ENCODE measurements around the gene NACC1. TPM values are rescaled to one million over a fixed set of nuclear protein-coding genes. Genes with fewer than 3 reads are reported as not detected.

Gene NACC1
- total and polyA plus RNA-seq, 2 experiments from 2014 or later = 12.4 to 260 TPM

DNA sequence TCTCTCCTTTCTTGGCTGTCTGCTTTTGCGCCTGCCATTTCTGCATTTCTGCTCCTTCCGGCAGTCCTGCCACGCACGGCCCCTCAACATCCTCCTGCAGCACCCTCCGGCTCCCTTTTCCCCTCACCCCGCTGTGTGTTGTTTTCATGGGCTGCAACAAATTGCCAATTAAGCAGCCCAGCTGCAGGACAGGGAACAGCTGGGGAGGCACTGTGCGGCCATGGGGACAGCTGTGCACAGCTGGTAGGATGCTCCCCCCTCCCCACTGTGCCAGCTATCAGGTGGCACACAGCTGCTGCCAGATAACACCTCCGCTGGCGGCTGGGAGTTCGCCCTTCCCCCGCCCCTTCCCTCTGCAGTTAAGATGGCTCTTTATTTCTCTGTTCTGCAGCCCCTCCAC lies 40.8 kb upstream of the NACC1 start:
- Histone ChIP-seq H3K4me3 (0 out of 2 replicates have a peak overlapping the region, but pooled peaks have one; percentile 20), H3K4me1 (ENCODE audit: insufficient read depth) (peaks cover 27% of the 10 kb centered on the region), H3K9me2 (ENCODE audit: insufficient read depth) (no peaks in the 10 kb centered on the region), H3K79me2 (replicated peaks; ENCODE audit: insufficient read depth) (no peaks in the 10 kb centered on the region), H3K4me2 (peak overlapping the region; percentile 72), H4K20me1 (replicated peaks; ENCODE audit: insufficient read depth) (no peaks in the 10 kb centered on the region), H3K27ac (ENCODE audit: low read depth) (no peak overlapping the region), H2AFZ (peak overlapping the region; percentile 80; the same call in 1 of the 2 replicates), H3K27me3 (ENCODE audit: insufficient read depth) (peaks cover 8% of the 10 kb centered on the region; the same call in 1 of the 2 replicates), H3F3A (replicated peaks; ENCODE audit: low read depth) (no peaks in the 10 kb centered on the region), H3K36me3 (ENCODE audit: insufficient read depth) (no peaks in the 10 kb centered on the region)
- H3K36me3 Mint-ChIP-seq (ENCODE audit: low read depth) = no peaks in the 10 kb centered on the region
- H3K4me3 Mint-ChIP-seq = peak overlapping the region; percentile 43
- no peak overlapping the region for H3K27ac Mint-ChIP-seq
- peak; percentile 19 for DNase-seq (ENCODE audit: low spot score)
- H3K9me3 Mint-ChIP-seq = no peaks in the 10 kb centered on the region
- peaks cover 34% of the 10 kb centered on the region for H3K27me3 Mint-ChIP-seq (ENCODE audit: insufficient read depth, low read depth, poor library complexity)
- ATAC-seq = no peak; the same call in 2 of the 3 replicates
- H3K4me1 Mint-ChIP-seq = peaks cover 27% of the 10 kb centered on the region
- no peak for TF ChIP-seq CREB1 (CRISPR knock-in tag; IDR thresholded peaks at IDR 0.05; ENCODE audit: low read depth)
- TF ChIP-seq EZH2phosphoT487 (IDR thresholded peaks at IDR 0.05; ENCODE audit: unreplicated experiment) = no peak
- no peak for TF ChIP-seq JUNB (IDR thresholded peaks at IDR 0.05; ENCODE audit: unreplicated experiment)
- TF ChIP-seq, protein P1, sequence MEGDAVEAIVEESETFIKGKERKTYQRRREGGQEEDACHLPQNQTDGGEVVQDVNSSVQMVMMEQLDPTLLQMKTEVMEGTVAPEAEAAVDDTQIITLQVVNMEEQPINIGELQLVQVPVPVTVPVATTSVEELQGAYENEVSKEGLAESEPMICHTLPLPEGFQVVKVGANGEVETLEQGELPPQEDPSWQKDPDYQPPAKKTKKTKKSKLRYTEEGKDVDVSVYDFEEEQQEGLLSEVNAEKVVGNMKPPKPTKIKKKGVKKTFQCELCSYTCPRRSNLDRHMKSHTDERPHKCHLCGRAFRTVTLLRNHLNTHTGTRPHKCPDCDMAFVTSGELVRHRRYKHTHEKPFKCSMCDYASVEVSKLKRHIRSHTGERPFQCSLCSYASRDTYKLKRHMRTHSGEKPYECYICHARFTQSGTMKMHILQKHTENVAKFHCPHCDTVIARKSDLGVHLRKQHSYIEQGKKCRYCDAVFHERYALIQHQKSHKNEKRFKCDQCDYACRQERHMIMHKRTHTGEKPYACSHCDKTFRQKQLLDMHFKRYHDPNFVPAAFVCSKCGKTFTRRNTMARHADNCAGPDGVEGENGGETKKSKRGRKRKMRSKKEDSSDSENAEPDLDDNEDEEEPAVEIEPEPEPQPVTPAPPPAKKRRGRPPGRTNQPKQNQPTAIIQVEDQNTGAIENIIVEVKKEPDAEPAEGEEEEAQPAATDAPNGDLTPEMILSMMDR (conservative IDR thresholded peaks at IDR 0.05; ENCODE audit: low read depth in 2 of 2) = no peak
- TF ChIP-seq POLR2AphosphoS5 (IDR thresholded peaks at IDR 0.05; ENCODE audit: low read depth) = no peak
- TF ChIP-seq, protein P2, sequence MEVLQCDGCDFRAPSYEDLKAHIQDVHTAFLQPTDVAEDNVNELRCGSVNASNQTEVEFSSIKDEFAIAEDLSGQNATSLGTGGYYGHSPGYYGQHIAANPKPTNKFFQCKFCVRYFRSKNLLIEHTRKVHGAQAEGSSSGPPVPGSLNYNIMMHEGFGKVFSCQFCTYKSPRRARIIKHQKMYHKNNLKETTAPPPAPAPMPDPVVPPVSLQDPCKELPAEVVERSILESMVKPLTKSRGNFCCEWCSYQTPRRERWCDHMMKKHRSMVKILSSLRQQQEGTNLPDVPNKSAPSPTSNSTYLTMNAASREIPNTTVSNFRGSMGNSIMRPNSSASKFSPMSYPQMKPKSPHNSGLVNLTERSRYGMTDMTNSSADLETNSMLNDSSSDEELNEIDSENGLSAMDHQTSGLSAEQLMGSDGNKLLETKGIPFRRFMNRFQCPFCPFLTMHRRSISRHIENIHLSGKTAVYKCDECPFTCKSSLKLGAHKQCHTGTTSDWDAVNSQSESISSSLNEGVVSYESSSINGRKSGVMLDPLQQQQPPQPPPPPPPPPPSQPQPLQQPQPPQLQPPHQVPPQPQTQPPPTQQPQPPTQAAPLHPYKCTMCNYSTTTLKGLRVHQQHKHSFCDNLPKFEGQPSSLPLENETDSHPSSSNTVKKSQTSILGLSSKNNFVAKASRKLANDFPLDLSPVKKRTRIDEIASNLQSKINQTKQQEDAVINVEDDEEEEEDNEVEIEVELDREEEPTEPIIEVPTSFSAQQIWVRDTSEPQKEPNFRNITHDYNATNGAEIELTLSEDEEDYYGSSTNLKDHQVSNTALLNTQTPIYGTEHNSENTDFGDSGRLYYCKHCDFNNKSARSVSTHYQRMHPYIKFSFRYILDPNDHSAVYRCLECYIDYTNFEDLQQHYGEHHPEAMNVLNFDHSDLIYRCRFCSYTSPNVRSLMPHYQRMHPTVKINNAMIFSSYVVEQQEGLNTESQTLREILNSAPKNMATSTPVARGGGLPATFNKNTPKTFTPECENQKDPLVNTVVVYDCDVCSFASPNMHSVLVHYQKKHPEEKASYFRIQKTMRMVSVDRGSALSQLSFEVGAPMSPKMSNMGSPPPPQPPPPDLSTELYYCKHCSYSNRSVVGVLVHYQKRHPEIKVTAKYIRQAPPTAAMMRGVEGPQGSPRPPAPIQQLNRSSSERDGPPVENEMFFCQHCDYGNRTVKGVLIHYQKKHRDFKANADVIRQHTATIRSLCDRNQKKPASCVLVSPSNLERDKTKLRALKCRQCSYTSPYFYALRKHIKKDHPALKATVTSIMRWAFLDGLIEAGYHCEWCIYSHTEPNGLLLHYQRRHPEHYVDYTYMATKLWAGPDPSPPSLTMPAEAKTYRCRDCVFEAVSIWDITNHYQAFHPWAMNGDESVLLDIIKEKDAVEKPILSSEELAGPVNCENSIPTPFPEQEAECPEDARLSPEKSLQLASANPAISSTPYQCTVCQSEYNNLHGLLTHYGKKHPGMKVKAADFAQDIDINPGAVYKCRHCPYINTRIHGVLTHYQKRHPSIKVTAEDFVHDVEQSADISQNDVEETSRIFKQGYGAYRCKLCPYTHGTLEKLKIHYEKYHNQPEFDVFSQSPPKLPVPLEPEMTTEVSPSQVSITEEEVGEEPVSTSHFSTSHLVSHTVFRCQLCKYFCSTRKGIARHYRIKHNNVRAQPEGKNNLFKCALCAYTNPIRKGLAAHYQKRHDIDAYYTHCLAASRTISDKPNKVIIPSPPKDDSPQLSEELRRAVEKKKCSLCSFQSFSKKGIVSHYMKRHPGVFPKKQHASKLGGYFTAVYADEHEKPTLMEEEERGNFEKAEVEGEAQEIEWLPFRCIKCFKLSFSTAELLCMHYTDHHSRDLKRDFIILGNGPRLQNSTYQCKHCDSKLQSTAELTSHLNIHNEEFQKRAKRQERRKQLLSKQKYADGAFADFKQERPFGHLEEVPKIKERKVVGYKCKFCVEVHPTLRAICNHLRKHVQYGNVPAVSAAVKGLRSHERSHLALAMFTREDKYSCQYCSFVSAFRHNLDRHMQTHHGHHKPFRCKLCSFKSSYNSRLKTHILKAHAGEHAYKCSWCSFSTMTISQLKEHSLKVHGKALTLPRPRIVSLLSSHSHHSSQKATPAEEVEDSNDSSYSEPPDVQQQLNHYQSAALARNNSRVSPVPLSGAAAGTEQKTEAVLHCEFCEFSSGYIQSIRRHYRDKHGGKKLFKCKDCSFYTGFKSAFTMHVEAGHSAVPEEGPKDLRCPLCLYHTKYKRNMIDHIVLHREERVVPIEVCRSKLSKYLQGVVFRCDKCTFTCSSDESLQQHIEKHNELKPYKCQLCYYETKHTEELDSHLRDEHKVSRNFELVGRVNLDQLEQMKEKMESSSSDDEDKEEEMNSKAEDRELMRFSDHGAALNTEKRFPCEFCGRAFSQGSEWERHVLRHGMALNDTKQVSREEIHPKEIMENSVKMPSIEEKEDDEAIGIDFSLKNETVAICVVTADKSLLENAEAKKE (CRISPR knock-in tag; IDR thresholded peaks at IDR 0.05) = no peak
- TF ChIP-seq EZH2 (IDR thresholded peaks at IDR 0.05; ENCODE audit: low read depth, unreplicated experiment) = no peak
- no peak for TF ChIP-seq ZNF114 (CRISPR knock-in tag; IDR thresholded peaks at IDR 0.05)
- no peak for TF ChIP-seq NANOG (IDR thresholded peaks at IDR 0.05; ENCODE audit: borderline replicate concordance)
- TF ChIP-seq, protein P3, sequence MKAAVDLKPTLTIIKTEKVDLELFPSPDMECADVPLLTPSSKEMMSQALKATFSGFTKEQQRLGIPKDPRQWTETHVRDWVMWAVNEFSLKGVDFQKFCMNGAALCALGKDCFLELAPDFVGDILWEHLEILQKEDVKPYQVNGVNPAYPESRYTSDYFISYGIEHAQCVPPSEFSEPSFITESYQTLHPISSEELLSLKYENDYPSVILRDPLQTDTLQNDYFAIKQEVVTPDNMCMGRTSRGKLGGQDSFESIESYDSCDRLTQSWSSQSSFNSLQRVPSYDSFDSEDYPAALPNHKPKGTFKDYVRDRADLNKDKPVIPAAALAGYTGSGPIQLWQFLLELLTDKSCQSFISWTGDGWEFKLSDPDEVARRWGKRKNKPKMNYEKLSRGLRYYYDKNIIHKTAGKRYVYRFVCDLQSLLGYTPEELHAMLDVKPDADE (IDR thresholded peaks at IDR 0.05) = no peak
- TF ChIP-seq, protein P4, sequence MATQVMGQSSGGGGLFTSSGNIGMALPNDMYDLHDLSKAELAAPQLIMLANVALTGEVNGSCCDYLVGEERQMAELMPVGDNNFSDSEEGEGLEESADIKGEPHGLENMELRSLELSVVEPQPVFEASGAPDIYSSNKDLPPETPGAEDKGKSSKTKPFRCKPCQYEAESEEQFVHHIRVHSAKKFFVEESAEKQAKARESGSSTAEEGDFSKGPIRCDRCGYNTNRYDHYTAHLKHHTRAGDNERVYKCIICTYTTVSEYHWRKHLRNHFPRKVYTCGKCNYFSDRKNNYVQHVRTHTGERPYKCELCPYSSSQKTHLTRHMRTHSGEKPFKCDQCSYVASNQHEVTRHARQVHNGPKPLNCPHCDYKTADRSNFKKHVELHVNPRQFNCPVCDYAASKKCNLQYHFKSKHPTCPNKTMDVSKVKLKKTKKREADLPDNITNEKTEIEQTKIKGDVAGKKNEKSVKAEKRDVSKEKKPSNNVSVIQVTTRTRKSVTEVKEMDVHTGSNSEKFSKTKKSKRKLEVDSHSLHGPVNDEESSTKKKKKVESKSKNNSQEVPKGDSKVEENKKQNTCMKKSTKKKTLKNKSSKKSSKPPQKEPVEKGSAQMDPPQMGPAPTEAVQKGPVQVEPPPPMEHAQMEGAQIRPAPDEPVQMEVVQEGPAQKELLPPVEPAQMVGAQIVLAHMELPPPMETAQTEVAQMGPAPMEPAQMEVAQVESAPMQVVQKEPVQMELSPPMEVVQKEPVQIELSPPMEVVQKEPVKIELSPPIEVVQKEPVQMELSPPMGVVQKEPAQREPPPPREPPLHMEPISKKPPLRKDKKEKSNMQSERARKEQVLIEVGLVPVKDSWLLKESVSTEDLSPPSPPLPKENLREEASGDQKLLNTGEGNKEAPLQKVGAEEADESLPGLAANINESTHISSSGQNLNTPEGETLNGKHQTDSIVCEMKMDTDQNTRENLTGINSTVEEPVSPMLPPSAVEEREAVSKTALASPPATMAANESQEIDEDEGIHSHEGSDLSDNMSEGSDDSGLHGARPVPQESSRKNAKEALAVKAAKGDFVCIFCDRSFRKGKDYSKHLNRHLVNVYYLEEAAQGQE (IDR thresholded peaks at IDR 0.05; ENCODE audit: unreplicated experiment) = no peak
- no peak for TF ChIP-seq STAT1 (IDR thresholded peaks at IDR 0.05; ENCODE audit: unreplicated experiment)

Measured in GM23338 (cell line).